H7 (cell line): ENCODE results near the gene DCTN2. TPM values are rescaled to one million over a fixed set of nuclear protein-coding genes. Genes with fewer than 3 reads are reported as not detected.
"Not testable (repeated sequence)": the region's sequence is repeated elsewhere in the genome, so short reads cannot be mapped to it uniquely, and the experiment has no call there.

Experiments used
- DNase-seq: peaks from one replicate; pipeline ENCODE4 v3.0.0; 2012
- H3K27me3 ChIP-seq: 2 replicates; pipeline ENCODE4 v1.6.0; 2011; ENCODE audit warnings: mild to moderate bottlenecking, low read length; ENCODE audit not compliant: control insufficient read depth, insufficient read depth
- H3K36me3 ChIP-seq: replicated peaks from 2 replicates; pipeline ENCODE4 v1.5.1; 2011; ENCODE audit warnings: low read length; ENCODE audit not compliant: control insufficient read depth, insufficient read depth
- H3K4me3 ChIP-seq: 2 replicates; pipeline ENCODE4 v1.5.1; 2011; ENCODE audit warnings: low read depth, mild to moderate bottlenecking, control low read depth, low read length, moderate library complexity; ENCODE audit not compliant: insufficient read depth
- total RNA-seq: library from RNA; depleted of rRNA; stranded (reverse); fragments of >200 nt; shearing (Covaris generic); gene quantifications from 2 replicates; pipeline ENCODE4 v1.2.3, GENCODE V29; 2014

The DCTN2 gene
- total RNA-seq, 1 experiment from 2014 or later = 98.2 TPM

DNA sequence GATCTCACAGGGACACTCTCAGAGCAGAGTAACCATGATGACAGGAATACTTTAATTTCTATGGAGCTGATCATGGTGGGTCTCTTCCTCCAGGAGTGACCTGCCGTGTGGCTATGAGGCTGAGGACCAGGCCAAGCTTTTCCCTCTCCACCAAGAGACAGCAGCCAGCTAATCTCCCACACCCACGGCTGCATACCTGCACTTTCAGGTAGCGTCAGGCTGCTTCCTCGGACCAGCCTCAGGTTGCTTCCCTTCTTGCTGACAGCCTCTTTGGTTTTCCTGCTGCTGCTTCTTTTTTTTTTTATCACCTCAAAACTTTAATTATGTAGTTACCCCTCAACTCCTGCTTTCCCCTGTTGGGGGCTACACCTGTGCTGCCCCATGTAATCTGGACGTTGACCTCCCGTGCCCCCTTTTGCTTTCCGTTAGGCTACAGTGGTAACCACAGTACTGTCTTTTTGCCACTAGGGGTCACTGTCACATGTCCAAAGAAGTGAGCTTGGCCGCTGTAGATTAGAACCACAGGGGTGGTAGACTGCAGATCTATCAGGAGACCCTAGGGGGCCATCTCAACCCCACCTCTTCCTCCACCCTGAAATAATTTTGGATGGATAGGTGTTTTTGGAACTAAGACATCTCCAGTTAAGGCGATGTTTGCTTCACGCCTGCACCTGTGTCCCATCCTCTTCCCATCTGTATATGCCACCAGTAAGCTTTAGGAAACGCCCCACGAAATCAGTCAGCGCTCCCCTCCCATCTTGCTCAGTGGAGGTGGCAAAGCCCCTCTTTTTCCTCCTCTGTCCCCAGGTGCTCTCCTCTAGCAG lies 36.2 kb upstream of the DCTN2 start:
- H3K36me3 ChIP-seq = peaks cover 9% of the 10 kb centered on the region
- peak; percentile 92 for DNase-seq
- no peak overlapping the region for H3K4me3 ChIP-seq
- H3K27me3 ChIP-seq = peaks cover 5% of the 10 kb centered on the region

DNA sequence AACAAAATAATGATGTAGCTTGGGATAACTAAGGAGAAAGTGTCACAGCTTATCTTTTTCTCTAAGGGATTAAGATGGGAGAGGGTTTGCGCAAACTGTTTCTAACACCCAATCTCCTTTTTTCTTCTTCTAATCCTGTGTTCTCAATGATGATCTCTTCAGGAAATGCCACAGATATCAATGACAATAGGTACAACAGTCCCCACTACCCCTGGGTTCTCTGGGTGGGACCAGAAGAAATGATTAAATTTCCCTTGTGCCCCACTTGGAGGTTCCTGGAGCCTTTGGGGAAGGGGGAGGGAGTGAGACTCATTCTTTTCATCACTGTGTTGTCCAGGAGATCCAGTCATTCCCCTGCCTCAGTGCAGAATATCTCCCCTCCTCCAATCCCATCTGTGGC lies 35.4 kb upstream of the DCTN2 start:
- H3K36me3 ChIP-seq = peaks cover 13% of the 10 kb centered on the region
- H3K27me3 ChIP-seq = peaks cover 3% of the 10 kb centered on the region; the same call in 1 of the 2 replicates
- no peak overlapping the region for H3K4me3 ChIP-seq
- no peak for DNase-seq

DNA sequence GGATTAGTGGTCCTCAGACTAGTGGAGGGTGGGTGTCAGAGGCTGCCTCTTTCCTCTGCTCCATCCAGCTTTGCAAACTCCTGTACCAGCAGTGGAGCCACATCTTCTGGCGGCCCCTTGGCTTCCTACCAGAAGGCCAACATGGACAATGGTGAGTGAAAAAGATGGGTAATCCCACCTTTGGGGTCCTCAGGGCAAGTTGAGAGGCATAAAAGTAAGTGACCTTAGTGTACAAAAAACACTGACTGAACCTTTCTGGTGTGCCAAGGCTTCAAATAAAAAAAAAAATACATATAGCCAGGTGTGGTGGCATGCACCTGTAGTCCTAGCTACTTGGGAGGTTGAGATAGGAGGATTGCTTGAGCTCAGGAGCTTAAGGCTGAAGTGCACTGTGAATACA lies 34.8 kb upstream of the DCTN2 start:
- no peak for DNase-seq
- Histone ChIP-seq H3K36me3 (peaks cover 13% of the 10 kb centered on the region), H3K4me3 (no peak overlapping the region), H3K27me3 (peaks cover 3% of the 10 kb centered on the region; the same call in 1 of the 2 replicates)

DNA sequence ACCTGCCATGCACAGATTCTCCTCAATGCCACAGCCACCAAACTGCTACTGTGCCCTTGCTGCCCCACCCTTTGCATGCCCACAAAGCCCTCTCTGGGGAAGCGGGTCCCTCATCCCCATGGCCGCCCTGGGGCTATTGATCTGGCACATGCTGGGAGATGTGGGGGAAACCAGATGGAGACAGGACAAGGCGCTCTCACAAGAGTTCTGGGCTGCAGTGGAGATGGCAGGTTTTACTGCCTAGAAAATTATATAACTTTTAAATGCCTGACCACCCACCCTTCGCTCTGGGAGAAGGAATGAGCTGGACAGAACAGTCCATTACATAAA lies 33.4 kb upstream of the DCTN2 start:
- DNase-seq = no peak
- Histone ChIP-seq H3K36me3 (peaks cover 19% of the 10 kb centered on the region), H3K27me3 (peaks cover 2% of the 10 kb centered on the region; the same call in 1 of the 2 replicates), H3K4me3 (no peak overlapping the region)

DNA sequence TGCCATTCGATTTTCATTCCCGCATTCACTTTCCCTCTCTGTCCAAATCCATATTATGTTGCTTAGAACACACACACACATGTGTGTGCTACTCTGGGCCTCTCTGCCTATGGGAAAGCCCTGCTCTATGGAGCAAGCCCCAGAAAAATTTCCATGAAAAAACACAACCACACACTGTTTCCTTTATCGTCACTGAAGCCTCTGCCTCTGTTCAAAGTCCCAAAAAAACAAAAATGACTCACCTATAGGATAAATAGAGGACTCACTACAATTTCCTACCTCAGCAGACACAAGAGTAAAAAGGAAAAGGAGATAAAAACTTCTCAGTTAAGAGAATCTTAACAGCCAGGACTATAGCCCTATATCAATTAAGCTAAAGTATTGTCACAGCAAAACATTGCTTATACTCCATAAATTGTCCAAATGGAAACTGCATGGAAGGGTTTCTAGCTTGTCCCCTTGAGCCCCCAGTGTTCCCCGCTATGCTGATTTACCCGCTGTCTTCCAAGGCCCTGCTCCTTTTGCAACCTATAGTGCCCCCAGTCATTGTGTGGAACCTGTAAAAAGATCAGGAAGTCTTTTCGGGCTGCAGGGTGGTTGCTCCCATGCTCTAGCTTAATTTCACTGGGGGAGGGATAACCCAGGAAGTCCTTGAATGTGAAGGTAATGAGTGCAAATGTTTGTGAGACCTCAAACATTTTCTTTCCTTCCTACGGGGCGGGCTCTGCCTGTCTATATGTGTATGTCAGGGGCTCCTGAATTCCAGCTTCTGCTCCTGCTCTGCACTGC lies 32.9 kb upstream of the DCTN2 start:
- no peak overlapping the region for H3K4me3 ChIP-seq
- H3K36me3 ChIP-seq = peaks cover 21% of the 10 kb centered on the region
- no peak for DNase-seq
- no peaks in the 10 kb centered on the region; the same call in 1 of the 2 replicates for H3K27me3 ChIP-seq

DNA sequence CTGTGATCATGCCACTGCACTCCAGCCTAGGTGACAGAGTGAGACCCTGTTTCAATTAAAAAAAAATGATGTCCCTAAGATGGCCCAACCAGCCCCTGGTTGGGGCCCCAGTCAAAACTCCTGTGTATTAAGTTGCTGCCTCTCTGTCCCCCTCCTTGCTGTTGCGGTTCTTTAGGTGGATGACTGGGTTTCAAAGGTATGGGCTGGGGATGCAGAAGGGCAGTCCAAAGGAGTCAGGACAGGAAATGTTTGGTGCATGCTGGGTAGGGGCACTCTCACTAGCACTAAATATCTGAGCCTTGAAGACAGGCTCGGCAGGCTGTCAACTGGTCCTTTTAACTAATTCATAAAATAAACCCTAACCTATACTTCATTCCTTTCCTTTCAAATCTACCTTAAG lies 32.0 kb upstream of the DCTN2 start:
- peaks cover 21% of the 10 kb centered on the region for H3K36me3 ChIP-seq
- H3K27me3 ChIP-seq = no peaks in the 10 kb centered on the region; the same call in 1 of the 2 replicates
- no peak overlapping the region for H3K4me3 ChIP-seq
- no peak for DNase-seq

DNA sequence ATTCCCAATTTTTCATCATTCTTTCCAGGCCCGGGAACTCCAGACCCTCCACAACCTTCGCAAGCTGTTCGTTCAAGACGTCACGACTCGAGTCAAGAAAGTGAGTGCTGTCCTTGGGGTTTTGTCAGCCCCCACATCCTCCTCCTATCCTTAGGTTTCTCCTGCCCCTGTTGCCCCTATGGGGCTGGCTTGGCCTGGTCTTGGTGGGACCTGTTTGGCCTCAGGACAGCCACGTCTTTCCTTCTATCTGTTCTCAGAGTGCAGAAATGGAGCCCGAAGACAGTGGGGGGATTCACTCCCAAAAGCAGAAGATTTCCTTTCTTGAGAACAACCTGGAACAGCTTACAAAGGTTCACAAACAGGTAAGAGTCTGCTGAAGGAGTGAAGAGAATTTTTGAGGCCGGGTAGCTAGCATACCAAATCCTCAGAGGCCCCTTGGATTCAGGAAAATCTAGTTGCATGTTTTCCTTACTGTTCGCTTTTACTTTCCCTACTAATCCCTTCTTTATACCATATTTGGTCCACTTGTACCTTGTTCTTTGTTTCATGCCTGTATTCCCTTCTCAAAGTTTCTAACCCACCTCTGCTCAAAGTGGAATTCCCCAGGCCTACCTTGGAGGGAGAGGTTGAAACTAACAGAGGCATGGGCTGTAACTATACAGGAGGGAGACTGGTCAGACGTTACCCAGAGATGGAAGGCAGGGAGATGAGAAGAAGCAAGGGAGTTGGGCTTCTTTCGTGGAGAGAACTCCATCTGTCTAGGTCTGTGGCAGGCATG lies 31.2 kb upstream of the DCTN2 start:
- Histone ChIP-seq H3K36me3 (peaks cover 21% of the 10 kb centered on the region), H3K27me3 (no peaks in the 10 kb centered on the region; the same call in 1 of the 2 replicates), H3K4me3 (no peak overlapping the region)
- no peak for DNase-seq

DNA sequence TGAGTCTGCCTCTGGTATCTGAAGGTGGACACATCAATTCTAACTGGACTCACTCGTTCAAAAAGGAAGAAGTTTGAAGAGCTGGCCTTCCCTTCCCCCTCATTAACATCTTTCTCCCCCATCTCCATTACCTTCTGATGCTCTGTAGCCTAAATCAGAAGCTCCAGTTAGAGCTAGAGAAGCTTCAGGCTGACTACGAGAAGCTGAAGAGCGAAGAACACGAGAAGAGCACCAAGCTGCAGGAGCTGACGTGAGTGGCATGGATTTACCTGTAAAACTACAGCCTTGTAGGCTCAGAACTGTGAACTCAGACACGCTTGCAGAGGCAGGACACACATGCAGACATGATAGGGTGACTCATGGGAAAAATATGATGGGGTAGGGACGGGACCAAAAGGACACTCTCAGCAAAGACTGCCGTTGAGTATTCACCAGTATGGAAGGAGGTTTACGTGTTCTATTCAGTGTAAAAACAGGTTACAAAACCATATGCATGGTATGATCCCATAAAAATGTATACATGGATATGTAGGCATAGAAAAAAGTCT lies 29.7 kb upstream of the DCTN2 start:
- Histone ChIP-seq H3K4me3 (no peak overlapping the region), H3K36me3 (peaks cover 28% of the 10 kb centered on the region), H3K27me3 (no peaks in the 10 kb centered on the region; the same call in 1 of the 2 replicates)
- no peak for DNase-seq

DNA sequence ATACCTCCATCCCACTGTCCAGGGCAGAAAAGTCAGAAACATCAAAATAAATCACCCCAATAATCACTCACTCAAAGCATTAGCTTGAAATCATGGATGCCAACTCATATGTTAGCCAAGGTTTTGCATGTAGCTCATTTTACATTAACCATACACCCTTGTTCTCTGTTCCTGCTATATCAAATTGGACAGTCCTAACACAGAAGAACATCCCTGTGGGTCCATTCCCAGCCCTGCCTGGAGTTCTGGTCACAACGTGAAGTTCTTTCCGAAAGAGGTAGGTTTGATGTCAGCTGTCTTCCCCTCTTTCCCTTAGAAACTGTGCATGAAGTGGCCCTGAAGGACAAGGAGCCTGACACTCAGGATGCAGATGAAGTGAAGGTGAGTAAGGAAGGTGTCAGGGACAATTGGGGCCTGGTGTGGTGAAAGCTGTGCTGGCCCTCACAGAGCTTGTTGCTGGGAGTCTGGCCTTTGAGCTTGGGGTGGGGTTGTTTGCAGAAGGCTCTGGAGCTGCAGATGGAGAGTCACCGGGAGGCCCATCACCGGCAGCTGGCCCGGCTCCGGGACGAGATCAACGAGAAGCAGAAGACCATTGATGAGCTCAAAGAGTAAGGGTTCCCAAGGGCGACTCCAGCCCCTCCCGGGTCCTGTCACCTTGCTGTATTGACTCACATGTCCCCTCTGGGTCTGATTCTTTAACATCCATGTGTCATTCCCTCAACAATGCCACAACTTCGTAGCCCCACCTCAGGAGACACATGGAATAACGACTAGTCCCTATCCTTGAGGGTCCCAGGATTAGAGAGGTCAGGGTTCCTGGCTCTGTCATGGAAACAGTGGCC lies 29.0 kb upstream of the DCTN2 start:
- Histone ChIP-seq H3K27me3 (no peaks in the 10 kb centered on the region; the same call in 1 of the 2 replicates), H3K4me3 (no peak overlapping the region), H3K36me3 (peaks cover 21% of the 10 kb centered on the region)
- no peak for DNase-seq

DNA sequence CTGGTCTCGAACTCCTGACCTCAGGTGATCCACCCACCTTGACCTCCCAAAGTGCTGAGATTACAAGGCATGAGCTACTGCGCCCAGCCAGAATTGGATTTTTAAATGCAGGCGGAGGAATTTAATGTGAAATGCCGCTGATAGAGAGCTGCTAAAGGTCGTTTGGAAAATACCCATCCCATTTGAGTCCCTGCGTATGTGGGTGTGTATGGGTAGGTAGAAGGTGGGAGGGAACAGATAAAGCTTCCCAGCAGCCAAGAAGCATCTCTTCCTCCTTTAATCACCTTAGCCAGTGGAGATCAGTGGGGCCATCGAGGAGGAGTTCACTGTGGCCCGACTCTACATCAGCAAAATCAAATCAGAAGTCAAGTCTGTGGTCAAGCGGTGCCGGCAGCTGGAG lies 27.8 kb upstream of the DCTN2 start:
- Histone ChIP-seq H3K4me3 (no peak overlapping the region), H3K27me3 (no peaks in the 10 kb centered on the region; the same call in 1 of the 2 replicates), H3K36me3 (peaks cover 21% of the 10 kb centered on the region)
- no peak for DNase-seq

DNA sequence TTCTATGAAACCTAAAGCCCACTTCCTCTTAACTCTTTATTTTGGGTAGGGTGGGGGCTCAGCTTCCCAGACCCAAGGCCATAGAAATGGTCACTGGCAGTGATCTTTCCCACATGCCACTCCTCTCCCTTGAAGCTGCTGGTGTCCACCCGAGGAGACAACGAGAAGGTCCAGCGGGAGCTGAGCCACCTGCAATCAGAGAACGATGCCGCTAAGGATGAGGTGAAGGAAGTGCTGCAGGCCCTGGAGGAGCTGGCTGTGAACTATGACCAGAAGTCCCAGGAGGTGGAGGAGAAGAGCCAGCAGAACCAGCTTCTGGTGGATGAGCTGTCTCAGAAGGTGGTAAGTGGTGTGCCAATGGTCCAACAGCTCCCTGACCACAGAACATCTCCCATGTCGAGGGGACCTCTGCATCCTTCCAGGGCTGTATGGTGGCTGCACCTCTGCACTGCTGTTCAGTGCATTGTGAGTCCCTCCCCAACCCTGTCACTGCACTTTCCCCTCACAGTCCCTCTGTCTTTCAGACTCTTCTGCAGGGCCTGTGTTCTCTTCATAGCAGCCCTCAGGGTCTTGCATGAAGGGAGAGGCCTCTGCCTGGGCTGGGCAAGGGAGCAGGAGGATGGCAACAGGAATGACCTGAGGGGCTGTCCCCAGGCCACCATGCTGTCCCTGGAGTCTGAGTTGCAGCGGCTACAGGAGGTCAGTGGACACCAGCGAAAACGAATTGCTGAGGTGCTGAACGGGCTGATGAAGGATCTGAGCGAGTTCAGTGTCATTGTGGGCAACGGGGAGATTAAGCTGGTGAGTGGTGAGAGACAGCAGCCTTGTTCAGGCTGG lies 25.2 kb upstream of the DCTN2 start:
- no peak overlapping the region for H3K4me3 ChIP-seq
- H3K36me3 ChIP-seq = peaks cover 19% of the 10 kb centered on the region
- DNase-seq = no peak
- no peaks in the 10 kb centered on the region; the same call in 1 of the 2 replicates for H3K27me3 ChIP-seq

DNA sequence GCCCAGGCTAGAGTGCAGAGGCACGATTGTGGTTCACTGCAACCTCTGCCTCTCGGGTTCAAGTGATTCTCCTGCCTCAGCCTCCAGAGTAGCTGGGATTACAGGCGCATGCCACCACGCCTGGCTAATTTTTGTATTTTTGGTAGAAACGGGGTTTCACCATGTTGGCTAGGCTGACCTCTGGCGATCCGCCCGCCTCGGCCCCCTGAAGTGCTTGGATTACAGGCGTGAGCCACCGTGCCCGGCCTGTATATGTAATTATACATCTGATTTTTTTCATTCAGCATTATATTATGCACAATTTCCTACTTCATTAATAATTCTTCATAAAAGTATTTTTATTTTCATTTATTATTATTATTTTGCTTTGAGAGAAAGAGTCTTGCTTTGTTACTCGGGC lies 23.4 kb upstream of the DCTN2 start:
- not testable (repeated sequence) for H3K27me3 ChIP-seq, DNase-seq, H3K4me3 ChIP-seq
- peaks cover 14% of the 10 kb centered on the region for H3K36me3 ChIP-seq

DNA sequence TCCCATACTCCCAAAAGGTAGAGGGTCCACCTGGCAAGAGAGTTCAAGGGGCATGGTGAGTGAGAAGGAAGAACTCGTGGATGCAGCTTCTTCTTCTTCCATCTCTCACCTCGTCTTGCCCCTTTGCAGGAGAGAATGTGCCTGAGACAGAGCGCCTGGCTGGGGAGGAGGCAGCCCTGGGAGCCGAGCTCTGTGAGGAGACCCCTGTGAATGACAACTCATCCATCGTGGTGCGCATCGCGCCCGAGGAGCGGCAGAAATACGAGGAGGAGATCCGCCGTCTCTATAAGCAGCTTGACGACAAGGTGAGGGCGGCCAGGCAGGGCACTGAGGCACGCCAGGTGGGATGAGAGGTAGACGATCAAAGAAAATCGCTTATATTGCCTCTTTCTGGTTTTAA lies 22.9 kb upstream of the DCTN2 start:
- Histone ChIP-seq H3K27me3 (no peaks in the 10 kb centered on the region), H3K36me3 (peaks cover 12% of the 10 kb centered on the region), H3K4me3 (no peak overlapping the region)
- no peak for DNase-seq
